GM15510 (cell line): Measurements from ENCODE around the gene CDC42SE2.

Experiments
- POLR2A ChIP-seq: IDR thresholded peaks from 3 replicates; pipeline ENCODE4 v1.6.1; 2011; ENCODE audit warnings: borderline replicate concordance; ENCODE audit not compliant: insufficient read length; ENCODE audit errors: extremely low read depth

The CDC42SE2 gene

DNA sequence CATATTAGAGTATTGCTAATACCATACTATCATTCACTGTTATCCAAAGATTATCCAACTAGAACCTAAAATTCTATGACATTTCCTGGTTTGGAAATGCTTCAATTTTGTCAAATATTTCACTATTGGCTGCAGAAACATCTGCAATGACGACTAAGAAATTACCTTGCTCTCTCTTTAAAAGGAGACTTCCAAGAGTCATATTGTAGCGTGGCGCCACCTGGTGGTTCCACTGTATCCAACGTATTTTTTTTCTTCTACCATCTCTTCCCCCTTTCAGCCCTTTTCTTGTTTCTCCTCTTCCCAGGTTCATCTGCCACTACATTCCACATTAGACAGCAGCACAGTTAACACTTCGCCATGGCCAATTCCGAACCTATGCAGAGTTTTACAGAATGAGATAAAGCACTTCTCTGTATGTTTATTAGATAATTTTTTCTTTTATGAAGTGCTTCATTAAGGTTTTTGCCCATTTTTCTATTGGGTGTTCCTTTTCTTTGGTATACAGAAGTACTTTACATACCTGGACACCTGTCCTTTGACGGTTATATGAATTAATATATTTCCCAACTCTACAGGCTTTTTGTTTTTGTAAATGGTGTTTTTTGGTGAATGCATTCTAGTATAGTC is 153.5 kb downstream of the CDC42SE2 start:
- TF ChIP-seq POLR2A: no peak

DNA sequence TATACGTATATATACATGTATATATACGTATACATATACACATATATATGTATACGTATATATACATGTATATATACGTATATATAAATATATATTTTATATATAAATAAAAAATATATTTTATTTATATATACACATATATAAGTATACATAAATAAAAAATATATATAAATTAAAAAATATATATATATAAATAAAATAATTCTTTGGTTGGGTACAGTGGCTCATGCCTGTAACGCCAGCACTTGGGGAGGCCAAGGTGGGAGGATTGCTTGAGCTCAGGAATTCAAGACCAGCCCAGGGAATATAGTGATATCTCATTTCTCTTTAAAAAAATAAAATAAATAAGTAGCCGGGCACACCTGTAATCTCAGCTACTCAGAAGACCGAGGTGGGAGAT is 155.0 kb downstream of the CDC42SE2 start:
- no peak for TF ChIP-seq POLR2A

DNA sequence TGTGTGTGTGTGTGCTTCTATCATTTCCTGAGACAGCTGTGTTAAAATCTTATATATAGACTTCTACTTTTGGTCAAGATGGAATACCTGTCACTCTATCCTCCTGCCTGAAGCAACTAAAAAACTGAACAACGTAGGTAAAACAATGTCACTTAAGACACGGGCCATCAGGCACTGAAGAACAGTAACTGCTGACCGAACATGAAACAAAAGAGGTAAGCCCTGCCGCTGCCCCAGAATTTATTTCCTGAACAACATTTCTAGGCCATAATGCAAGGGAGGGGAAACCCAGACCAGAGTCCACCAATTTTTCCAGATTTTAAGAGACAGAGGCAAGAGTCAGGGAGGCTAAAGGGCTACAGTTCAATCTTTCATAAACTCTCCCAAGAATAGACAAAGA is 156.0 kb downstream of the CDC42SE2 start:
- TF ChIP-seq POLR2A: no peak

DNA sequence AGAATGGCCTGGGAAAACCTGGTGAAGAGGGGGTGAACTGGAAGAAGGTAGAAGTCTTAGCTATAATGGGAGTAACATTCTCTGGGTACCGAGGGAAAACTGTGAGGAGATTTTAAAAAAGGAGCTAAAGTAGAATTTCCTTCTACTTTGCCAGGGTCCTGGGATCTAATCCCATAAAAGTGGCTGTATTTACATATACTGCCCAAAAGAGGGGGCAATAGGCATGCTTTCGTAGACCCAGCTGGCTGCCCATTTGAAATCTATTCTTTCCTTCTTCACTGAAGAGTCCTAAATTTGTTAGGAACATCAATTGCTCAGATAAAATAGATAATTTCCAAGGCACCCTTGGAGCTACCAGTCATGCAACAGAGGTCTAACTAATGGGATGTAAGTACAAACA is 159.2 kb downstream of the CDC42SE2 start:
- no peak for TF ChIP-seq POLR2A

DNA sequence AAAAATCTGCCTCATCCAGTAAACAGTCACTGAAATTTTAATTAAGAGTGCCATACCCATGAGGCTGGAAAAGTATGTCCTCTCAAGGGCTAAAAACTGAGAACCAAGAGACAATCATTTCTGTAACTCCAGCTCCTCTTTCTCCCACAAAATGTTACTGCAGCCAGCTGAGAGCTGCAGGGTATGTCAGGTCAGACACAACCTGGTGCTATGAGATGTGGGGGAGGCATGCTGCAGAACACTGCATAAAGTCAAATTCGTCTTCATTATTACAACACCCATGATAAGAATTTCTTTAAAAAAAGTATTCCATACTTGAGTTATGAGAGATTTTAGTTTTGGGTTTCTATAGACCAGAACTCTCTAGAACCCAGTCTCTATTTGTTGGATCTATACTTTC is 162.2 kb downstream of the CDC42SE2 start:
- TF ChIP-seq POLR2A: no peak

DNA sequence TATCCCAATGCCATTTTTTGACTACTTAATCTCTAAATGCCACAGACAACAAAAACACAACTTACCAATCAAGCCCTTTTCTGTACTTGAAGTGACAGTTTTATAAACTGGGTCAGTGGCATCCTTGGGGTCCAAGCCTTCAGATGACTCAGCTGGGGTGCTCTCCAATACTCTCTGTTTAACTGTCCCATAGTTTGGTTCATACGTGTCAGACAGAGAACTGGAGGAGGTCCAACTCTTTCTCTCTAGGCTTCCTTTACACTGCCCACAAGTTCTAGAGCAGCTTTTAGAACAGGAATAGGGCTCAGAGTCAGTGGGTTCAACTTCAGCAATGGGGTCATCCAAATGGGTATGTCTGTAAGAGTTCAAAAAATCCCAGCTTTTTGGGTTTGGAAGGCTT is 166.9 kb downstream of the CDC42SE2 start:
- TF ChIP-seq POLR2A: no peak

DNA sequence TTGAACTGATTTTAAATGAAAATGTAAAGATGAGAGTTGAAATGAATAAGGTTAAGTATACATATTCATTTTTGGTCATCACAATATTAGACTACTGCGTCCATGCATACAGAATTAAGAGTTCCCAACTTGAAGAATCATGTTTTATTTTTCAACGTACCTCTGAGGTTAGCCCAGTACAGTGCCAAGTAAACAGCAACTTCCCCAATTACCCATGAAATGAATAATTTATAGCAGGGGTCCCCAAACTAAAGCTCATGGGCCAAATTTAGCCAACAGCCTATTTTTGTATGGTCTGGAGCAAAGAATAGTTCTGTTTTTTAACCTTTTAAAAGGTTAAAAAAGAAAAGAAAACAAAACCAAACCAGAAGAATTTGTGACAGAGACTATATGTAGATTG is 167.9 kb downstream of the CDC42SE2 start:
- no peak for TF ChIP-seq POLR2A

DNA sequence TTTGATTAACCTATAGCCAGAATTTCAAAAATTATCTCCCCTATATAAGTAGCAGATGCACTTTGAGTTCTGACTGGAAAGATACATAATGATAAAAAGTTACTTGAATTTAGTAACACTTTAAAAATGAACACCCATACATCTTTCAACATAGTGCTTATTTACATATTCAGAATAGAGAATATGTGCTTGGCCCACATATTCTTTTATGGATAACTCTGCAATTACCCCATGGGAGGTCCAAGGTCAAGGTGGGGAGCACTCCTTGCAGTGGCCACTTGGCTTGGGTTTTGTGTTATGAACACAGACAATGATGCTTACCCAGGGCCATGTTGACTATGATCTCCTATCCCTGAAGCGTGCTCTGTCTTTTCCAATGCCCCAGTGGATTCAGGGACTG is 169.3 kb downstream of the CDC42SE2 start:
- no peak for TF ChIP-seq POLR2A

DNA sequence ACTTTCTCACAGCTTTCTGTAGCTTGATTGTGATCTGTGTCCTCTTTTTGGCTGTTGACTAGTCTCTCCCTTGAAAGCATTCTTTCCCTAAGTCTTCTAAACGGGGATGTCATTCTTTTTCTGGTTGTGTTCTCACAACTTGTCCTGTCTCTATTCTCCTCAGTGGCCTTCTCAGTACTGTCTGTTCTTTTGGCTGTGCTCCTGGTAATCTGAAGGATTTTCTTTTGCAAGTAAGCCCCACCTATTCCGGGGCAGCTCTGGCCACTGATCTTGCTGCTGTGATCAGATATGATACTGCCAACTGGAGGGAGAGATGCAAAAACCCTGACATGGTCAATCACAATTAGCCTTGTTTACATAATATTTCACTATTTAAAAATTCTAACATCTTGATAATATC is 172.2 kb downstream of the CDC42SE2 start:
- TF ChIP-seq POLR2A: no peak

DNA sequence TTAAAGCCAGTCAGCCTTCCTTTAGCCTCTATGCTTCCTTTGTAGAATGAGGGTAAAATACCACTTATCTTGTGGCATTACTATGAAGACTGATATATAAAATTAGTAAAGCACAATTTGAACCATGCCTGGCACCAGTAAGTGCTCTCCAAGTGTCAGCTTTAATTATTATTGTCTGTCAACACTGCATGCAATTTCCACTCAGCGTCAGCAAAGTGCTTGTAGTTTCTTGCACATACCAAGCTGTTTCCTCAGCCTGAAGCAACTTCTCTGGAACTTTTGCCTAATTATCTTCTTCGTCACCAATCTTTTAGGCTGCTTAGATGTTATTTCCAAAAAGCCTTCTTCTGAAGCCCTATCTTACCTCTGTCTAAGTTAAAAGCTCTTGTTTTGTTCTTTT is 177.3 kb downstream of the CDC42SE2 start:
- no peak for TF ChIP-seq POLR2A
